ENCODE measurements around the gene PRLR.

PRLR gene

DNA sequence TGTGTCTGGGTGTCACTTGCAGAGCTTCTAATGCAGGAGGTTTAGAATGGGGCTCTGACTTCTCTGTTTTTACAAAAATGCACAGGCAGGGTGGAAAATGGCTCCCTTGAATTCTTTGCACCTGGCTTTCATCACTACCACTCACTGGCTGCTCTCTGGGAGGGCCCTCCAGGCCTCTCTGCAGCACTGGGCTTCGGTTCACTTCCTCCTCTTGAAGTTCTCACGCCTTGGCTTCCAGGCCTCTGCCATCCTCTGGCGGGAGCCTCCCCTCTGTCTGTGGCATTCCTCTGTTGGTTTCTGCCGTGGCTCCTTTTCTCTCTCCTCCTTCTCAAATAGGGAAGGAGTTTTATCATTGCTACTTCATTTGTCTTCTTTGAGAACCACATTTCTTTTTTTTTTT, 2.8 kb upstream of the PRLR start:
- TF ChIP-seq CTCF (conservative IDR thresholded peaks at IDR 0.05) (no peak), ZFX (IDR thresholded peaks at IDR 0.05) (no peak)
- H3K27ac ChIP-seq = no peak overlapping the region

GRCh38 chr5:35232124-35232523, 1.8 kb upstream of the PRLR start:
- TF ChIP-seq CTCF (conservative IDR thresholded peaks at IDR 0.05) = no peak
- TF ChIP-seq ZFX (IDR thresholded peaks at IDR 0.05) = no peak
- H3K27ac ChIP-seq = no peak overlapping the region

GRCh38 chr5:35229076-35230037, 930 bp downstream of the PRLR start:
- TF ChIP-seq ZFX (IDR thresholded peaks at IDR 0.05) (no peak), CTCF (conservative IDR thresholded peaks at IDR 0.05) (peak; percentile 31)
- no peak overlapping the region for H3K27ac ChIP-seq

DNA sequence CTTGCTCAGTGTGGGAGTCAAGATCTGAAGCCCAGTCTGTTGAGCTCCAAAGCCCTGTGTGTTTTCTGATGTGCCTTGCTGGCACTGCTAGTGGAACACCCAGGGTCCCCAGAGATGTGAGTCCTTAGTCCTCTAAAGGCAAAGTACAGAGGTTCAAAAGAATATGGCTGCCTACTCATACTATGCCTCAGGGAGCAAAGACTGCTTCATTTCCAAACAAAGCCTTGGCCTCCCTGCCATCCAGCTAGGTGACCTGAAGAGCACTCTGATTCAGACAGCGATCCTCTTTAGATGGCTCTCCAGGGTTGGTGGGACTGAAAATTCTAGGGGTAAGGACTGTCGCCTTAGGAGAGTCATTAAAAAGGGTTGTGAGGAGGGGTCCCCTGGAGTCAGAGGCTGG, 2.0 kb downstream of the PRLR start:
- no peak overlapping the region for H3K27ac ChIP-seq
- no peak for TF ChIP-seq CTCF (conservative IDR thresholded peaks at IDR 0.05)
- TF ChIP-seq ZFX (IDR thresholded peaks at IDR 0.05) = no peak

DNA sequence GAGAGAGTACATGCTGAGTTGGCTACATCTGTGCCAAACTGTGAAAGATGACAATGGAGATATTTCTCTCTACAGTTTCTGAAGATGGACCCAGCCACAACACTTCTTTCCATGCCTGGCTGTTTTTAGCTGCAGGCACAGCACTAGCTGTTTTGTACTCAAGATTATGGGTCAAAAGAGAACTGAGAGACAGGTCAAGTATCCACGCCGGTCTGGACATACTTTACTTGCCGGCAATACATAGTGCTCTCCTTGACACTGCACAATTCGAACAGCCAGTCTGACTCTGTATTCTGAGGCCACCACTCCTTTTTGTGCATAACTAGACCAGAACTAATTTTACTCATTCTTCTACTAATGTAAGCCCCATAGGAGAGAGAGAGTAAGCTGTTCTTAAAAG, 2.6 kb downstream of the PRLR start:
- TF ChIP-seq CTCF (conservative IDR thresholded peaks at IDR 0.05) = no peak
- TF ChIP-seq ZFX (IDR thresholded peaks at IDR 0.05) = no peak
- H3K27ac ChIP-seq = no peak overlapping the region

GRCh38 chr5:35223787-35224395, 6.4 kb downstream of the PRLR start:
- no peak for TF ChIP-seq ZFX (IDR thresholded peaks at IDR 0.05)
- no peak for TF ChIP-seq CTCF (conservative IDR thresholded peaks at IDR 0.05)
- H3K27ac ChIP-seq = no peak overlapping the region

GRCh38 chr5:35220967-35221366, 9.3 kb downstream of the PRLR start:
- no peak overlapping the region for H3K27ac ChIP-seq
- TF ChIP-seq ZFX (IDR thresholded peaks at IDR 0.05) = no peak
- no peak for TF ChIP-seq CTCF (conservative IDR thresholded peaks at IDR 0.05)

Data from C4-2B (cell line).